ENCODE results near the gene DHX29. TPM values are rescaled to one million over a fixed set of nuclear protein-coding genes. Genes with fewer than 3 reads are reported as not detected.

DHX29 gene
- total RNA-seq, 1 donor from 2014 or later, result 21.6 TPM

DNA sequence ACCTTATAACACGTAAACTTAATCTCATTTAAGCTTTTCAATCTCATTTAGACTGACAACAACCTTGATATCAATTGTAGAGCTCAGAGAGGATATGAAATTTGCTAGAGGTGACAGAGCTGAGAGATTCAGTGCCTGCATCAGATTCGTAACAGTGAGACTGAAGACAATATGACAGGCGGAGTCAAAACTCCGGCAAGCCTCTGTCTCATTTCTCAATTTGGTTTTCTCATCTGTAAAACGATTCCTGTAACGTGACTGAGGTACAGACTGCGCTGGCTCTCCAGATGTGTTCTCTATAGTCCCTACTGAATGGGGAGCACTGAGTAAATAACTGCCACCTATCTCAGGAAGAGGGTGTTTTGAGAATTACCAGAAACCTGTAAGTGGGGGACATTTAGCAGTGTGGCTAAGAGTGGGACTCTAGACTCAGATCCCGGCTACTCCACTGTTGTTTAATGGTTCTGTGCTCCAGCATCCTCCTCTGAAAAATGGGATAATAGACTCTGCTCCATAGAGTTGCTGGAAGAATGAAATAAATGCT lies 77.3 kb downstream of the DHX29 start:
- Histone ChIP-seq H3K36me3 (ENCODE audit: control insufficient read depth, insufficient read depth, low read length) (no peaks in the 10 kb centered on the region), H3K27me3 (ENCODE audit: control insufficient read depth, insufficient read depth, low read length) (peaks cover 51% of the 10 kb centered on the region), H3K4me3 (ENCODE audit: low read depth, low read length) (no peak overlapping the region)
- TF ChIP-seq, protein P1, sequence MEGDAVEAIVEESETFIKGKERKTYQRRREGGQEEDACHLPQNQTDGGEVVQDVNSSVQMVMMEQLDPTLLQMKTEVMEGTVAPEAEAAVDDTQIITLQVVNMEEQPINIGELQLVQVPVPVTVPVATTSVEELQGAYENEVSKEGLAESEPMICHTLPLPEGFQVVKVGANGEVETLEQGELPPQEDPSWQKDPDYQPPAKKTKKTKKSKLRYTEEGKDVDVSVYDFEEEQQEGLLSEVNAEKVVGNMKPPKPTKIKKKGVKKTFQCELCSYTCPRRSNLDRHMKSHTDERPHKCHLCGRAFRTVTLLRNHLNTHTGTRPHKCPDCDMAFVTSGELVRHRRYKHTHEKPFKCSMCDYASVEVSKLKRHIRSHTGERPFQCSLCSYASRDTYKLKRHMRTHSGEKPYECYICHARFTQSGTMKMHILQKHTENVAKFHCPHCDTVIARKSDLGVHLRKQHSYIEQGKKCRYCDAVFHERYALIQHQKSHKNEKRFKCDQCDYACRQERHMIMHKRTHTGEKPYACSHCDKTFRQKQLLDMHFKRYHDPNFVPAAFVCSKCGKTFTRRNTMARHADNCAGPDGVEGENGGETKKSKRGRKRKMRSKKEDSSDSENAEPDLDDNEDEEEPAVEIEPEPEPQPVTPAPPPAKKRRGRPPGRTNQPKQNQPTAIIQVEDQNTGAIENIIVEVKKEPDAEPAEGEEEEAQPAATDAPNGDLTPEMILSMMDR (IDR thresholded peaks at IDR 0.05; ENCODE audit: insufficient read depth, low read length, poor library complexity, severe bottlenecking), result no peak
- DNase-seq (ENCODE audit: low read depth), result no peak

- DNase-seq (ENCODE audit: low read depth), result no peak
- TF ChIP-seq, protein P1 (IDR thresholded peaks at IDR 0.05; ENCODE audit: insufficient read depth, low read length, poor library complexity, severe bottlenecking), result no peak
- H3K36me3 ChIP-seq (ENCODE audit: control insufficient read depth, insufficient read depth, low read length), result no peaks in the 10 kb centered on the region
- H3K4me3 ChIP-seq (ENCODE audit: low read depth, low read length), result peak overlapping the region; percentile 29
- peaks cover 70% of the 10 kb centered on the region for H3K27me3 ChIP-seq (ENCODE audit: control insufficient read depth, insufficient read depth, low read length)
These were observed 79.6 kb downstream of the DHX29 start for GRCh38 chr5:55227664-55228430.

DNA sequence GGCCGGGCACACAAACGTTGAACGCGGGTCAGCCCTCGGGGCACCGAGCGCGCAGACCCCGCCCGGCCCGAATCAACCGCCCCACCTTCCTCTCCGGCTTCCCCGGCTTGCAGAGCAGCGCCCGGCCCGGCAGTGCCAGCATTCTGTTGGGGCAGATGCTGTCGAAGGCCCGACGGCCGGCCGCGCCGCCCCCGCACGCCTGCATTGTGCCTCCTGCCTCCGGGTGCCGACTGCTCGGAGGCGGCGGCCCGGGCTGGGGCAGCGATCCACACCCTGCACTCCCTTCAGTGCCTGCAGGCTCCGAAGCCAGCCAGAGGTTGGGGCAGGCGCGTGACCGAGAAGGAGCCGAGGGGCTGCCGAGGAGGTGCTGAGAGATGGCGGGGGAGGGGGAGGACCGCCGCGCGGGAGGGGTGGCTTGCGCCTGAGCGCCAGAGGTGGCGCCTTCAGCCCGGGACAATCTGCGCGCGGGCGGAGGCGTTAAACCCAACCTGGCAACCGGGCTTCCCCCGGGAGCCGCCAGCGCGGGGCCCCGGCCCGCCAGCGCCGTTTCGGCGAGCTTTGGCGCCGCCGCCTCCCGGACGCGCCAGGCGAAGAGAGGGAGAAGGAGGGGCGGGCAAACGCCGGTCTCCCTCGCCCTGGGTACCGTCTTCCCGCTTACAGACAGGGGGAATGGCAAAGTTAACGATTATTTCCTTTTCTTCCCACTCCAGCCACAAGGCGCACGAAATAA lies 80.4 kb downstream of the DHX29 start, which contains the start of gene MCIDAS:
TSS of gene MCIDAS (minus strand) at position 382 of the 730 bp plus-strand sequence. CDS start at position 205, 177 bp downstream.
- Histone ChIP-seq H3K27me3 (ENCODE audit: control insufficient read depth, insufficient read depth, low read length) (peaks cover 78% of the 10 kb centered on the region), H3K4me3 (ENCODE audit: low read depth, low read length) (peak within 1 kb of the TSS; percentile 29), H3K36me3 (ENCODE audit: control insufficient read depth, insufficient read depth, low read length) (no peaks in the 10 kb centered on the region)
- TF ChIP-seq, protein P1 (IDR thresholded peaks at IDR 0.05; ENCODE audit: insufficient read depth, low read length, poor library complexity, severe bottlenecking), result peak; percentile 37
- DNase-seq (ENCODE audit: low read depth), result no peak

- DNase-seq (ENCODE audit: low read depth), result no peak
- Histone ChIP-seq H3K27me3 (ENCODE audit: control insufficient read depth, insufficient read depth, low read length) (peaks cover 80% of the 10 kb centered on the region), H3K36me3 (ENCODE audit: control insufficient read depth, insufficient read depth, low read length) (no peaks in the 10 kb centered on the region), H3K4me3 (ENCODE audit: low read depth, low read length) (peak overlapping the region; percentile 29)
- TF ChIP-seq, protein P1 (IDR thresholded peaks at IDR 0.05; ENCODE audit: insufficient read depth, low read length, poor library complexity, severe bottlenecking), result peak; percentile 84
These were observed 81.2 kb downstream of the DHX29 start for GRCh38 chr5:55226027-55226933.

DNA sequence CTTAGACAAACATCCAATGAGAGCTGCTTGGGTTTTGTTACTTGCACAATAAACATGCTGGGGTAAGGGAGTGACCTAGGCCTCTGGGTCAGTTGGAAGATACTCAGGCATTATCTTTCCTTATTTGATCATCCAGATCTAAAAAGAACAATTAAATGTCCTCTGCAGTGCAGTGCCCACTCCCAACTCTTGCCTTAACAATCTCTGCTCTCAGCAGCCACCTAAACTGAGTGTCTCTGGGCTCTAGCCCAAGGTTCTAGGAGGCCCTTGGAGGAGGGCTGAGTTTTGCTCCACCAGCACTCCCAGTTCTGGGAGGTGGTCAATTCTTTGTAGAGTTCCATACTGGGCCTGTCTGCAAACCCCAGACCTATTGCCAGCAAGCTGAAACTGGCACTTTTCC lies 82.1 kb downstream of the DHX29 start:
- H3K36me3 ChIP-seq (ENCODE audit: control insufficient read depth, insufficient read depth, low read length), result no peaks in the 10 kb centered on the region
- peaks cover 83% of the 10 kb centered on the region for H3K27me3 ChIP-seq (ENCODE audit: control insufficient read depth, insufficient read depth, low read length)
- no peak overlapping the region for H3K4me3 ChIP-seq (ENCODE audit: low read depth, low read length)
- TF ChIP-seq, protein P1 (IDR thresholded peaks at IDR 0.05; ENCODE audit: insufficient read depth, low read length, poor library complexity, severe bottlenecking), result no peak
- DNase-seq (ENCODE audit: low read depth), result no peak
